Osteoblast (primary cell): ENCODE results near the gene RGS4. TPM values are rescaled to one million over a fixed set of nuclear protein-coding genes. Genes with fewer than 3 reads are reported as not detected.

Experiments used
- DNase-seq: peaks from one replicate; pipeline ENCODE4 v3.0.0; 2011; ENCODE audit warnings: low spot score, mixed read lengths; ENCODE audit not compliant: insufficient read length; ENCODE audit errors: missing footprints
- H2AFZ ChIP-seq: 2 replicates; pipeline ENCODE4 v1.6.0; 2011; ENCODE audit warnings: mild to moderate bottlenecking, low read length
- H3K27ac ChIP-seq: 2 replicates; pipeline ENCODE4 v1.5.1; 2011; ENCODE audit warnings: mild to moderate bottlenecking, low read depth, low read length, moderate library complexity
- H3K27me3 ChIP-seq: 2 replicates; pipeline ENCODE4 v1.6.0; 2012; ENCODE audit warnings: mild to moderate bottlenecking, control low read depth, inconsistent platforms, low read length, moderate library complexity; ENCODE audit not compliant: insufficient read depth
- H3K36me3 ChIP-seq: 2 replicates; pipeline ENCODE4 v1.5.1; 2011; ENCODE audit warnings: mild to moderate bottlenecking, low read length, control low read depth, moderate library complexity; ENCODE audit not compliant: insufficient read depth
- H3K4me1 ChIP-seq: 2 replicates; pipeline ENCODE4 v1.5.1; 2011; ENCODE audit warnings: mild to moderate bottlenecking, low read length, control low read depth, moderate library complexity; ENCODE audit not compliant: insufficient read depth
- H3K4me2 ChIP-seq: 2 replicates; pipeline ENCODE4 v1.6.0; 2011; ENCODE audit warnings: mild to moderate bottlenecking, low read length; ENCODE audit not compliant: insufficient read depth
- H3K4me3 ChIP-seq: fragments of 200-600 bp; sonication (generic); 3 replicates; pipeline ENCODE4 v1.5.1; 2012; ENCODE audit warnings: mild to moderate bottlenecking, low read length, inconsistent platforms; ENCODE audit not compliant: insufficient read depth
- H3K79me2 ChIP-seq: 2 replicates; pipeline ENCODE4 v1.6.0; 2012; ENCODE audit warnings: mild to moderate bottlenecking, low read length, control low read depth, inconsistent platforms; ENCODE audit not compliant: insufficient read depth
- H3K9me3 ChIP-seq: 2 replicates; pipeline ENCODE4 v1.5.1; 2011; ENCODE audit warnings: low read depth, low read length, control low read depth
- H4K20me1 ChIP-seq: 2 replicates; pipeline ENCODE4 v1.6.0; 2012; ENCODE audit warnings: mild to moderate bottlenecking, low read length, control low read depth; ENCODE audit not compliant: insufficient read depth
- CTCF ChIP-seq: IDR thresholded peaks from 2 replicates; pipeline ENCODE4 v1.5.1; 2011; ENCODE audit warnings: mild to moderate bottlenecking, low read depth, low read length, moderate library complexity; ENCODE audit errors: extremely low read depth
- total RNA-seq: library from RNA; depleted of rRNA; stranded (reverse); fragments of >200 nt; gene quantifications from 2 replicates; pipeline ENCODE4 v1.2.3, GENCODE V29; 2012

RGS4 gene
- total RNA-seq, 1 donor = 142 TPM

- Histone ChIP-seq H3K4me2 (no peak overlapping the region), H2AFZ (no peak overlapping the region), H3K9me3 (no peaks in the 10 kb centered on the region), H3K79me2 (no peaks in the 10 kb centered on the region), H3K4me1 (no peaks in the 10 kb centered on the region), H3K36me3 (no peaks in the 10 kb centered on the region), H4K20me1 (no peaks in the 10 kb centered on the region), H3K27ac (no peak overlapping the region), H3K4me3 (no peak overlapping the region), H3K27me3 (peaks cover 5% of the 10 kb centered on the region)
- no peak for TF ChIP-seq CTCF
- DNase-seq = no peak
Observed at GRCh38 chr1:163120372-163120771, 51.2 kb downstream of the RGS4 start.

- Histone ChIP-seq H3K9me3 (no peaks in the 10 kb centered on the region), H4K20me1 (no peaks in the 10 kb centered on the region), H3K36me3 (no peaks in the 10 kb centered on the region), H3K4me3 (no peak overlapping the region), H3K79me2 (no peaks in the 10 kb centered on the region), H3K4me2 (no peak overlapping the region), H3K4me1 (no peaks in the 10 kb centered on the region), H2AFZ (no peak overlapping the region), H3K27ac (no peak overlapping the region), H3K27me3 (peaks cover 5% of the 10 kb centered on the region)
- no peak for DNase-seq
- TF ChIP-seq CTCF = no peak
Observed at GRCh38 chr1:163124812-163125211, 55.7 kb downstream of the RGS4 start.

Other genes starting within 250 kb of the RGS4 start
- gene CCDC190, start 208.2 kb upstream of the RGS4 start, total RNA-seq = 0.88 and 1.1 TPM in 2 replicates
- 1.8 and 2.1 TPM in 2 replicates for gene RGS5, start 133.6 kb downstream of the RGS4 start, total RNA-seq